GM12874 (cell line): ENCODE measurements around the gene TMEM106C.

Experiments used
- TF ChIP-seq, protein P1 (sequence below): IDR thresholded peaks from 2 replicates; pipeline ENCODE4 v1.5.1; 2011; ENCODE audit warnings: low read depth, mild to moderate bottlenecking, control low read depth, low read length, moderate library complexity; ENCODE audit not compliant: insufficient read depth

TMEM106C gene

GRCh38 chr12:48015129-48015528 lies 51.7 kb downstream of the TMEM106C start:
- TF ChIP-seq, protein P1, sequence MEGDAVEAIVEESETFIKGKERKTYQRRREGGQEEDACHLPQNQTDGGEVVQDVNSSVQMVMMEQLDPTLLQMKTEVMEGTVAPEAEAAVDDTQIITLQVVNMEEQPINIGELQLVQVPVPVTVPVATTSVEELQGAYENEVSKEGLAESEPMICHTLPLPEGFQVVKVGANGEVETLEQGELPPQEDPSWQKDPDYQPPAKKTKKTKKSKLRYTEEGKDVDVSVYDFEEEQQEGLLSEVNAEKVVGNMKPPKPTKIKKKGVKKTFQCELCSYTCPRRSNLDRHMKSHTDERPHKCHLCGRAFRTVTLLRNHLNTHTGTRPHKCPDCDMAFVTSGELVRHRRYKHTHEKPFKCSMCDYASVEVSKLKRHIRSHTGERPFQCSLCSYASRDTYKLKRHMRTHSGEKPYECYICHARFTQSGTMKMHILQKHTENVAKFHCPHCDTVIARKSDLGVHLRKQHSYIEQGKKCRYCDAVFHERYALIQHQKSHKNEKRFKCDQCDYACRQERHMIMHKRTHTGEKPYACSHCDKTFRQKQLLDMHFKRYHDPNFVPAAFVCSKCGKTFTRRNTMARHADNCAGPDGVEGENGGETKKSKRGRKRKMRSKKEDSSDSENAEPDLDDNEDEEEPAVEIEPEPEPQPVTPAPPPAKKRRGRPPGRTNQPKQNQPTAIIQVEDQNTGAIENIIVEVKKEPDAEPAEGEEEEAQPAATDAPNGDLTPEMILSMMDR = no peak

DNA sequence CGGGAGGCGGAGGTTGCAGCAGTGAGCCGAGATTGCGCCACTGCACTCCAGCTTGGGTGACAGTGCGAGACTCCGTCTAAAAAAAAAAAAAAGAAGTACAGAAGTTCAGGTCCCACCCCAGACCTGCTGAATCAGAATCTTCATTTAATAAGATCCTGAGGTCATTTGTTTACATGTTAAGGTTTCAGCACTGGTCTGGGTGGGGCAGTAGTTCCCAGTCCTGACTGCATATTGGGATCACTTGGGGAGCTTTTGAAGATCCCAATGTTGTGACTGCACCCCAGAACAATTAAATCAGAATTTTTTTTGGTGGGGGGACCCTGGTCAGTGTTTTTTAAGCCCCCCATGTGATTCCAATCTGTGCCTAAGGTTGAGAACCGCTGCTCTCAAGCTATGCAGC lies 52.6 kb downstream of the TMEM106C start:
- TF ChIP-seq, protein P1 = no peak

- TF ChIP-seq, protein P1 = no peak
Measured at GRCh38 chr12:48016373-48017020, 53.1 kb downstream of the TMEM106C start.

DNA sequence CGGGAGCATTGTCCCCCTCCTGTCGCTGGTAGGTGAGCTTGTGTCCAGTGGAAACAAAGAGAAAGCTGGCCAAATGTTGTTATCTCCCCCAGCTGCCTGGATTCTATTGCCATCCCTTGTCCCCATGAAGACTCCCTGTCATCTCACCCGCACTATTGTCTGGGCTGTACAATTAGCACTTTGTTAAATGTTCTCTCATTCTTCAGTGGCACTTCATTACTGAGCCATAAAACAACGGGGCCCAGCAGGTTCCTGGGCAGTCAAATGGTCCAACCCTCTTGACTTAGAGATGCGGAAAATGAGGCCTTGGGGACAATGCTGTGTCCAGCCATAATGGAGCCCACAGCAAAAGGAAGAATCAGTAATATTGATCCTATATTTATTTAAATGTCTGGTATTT lies 54.1 kb downstream of the TMEM106C start:
- TF ChIP-seq, protein P1 = no peak

GRCh38 chr12:48017921-48018617 lies 54.7 kb downstream of the TMEM106C start:
- TF ChIP-seq, protein P1 = no peak
